GM12878 (cell line): Measurements from ENCODE around the gene GOLGA6L1. TPM values are rescaled to one million over a fixed set of nuclear protein-coding genes. Genes with fewer than 3 reads are reported as not detected.

ENCODE experiments used
- ATAC-seq: fragments of 200-7000 bp; cut with Tn5 transposase; 3 replicates; pipeline ENCODE4 v1.9.1; 2020; ENCODE audit warnings: mild to moderate bottlenecking, moderate library complexity
- BruUV-seq: library from RNA; stranded (reverse); fragments of 400-500 nt; replicated peaks from 2 replicates; lab custom pipeline; 2021; lab: Mats Ljungman, UMichigan
- CTCF ChIA-PET: fragments of 300-600 bp; sonication (Branson Sonifier 250); formaldehyde crosslinking; extraction: SDS; loops from one replicate; lab custom pipeline; 2021; ENCODE audit warnings: inconsistent platforms; lab: Yijun Ruan, JAX
- POLR2A ChIA-PET: fragments of 350-600 bp; formaldehyde crosslinking; extraction: SDS; loops from one replicate; lab custom pipeline; 2021; ENCODE audit warnings: inconsistent platforms; lab: Charles Lee
- RAD21 ChIA-PET: fragments of 300-600 bp; sonication (Branson Sonifier 250); formaldehyde crosslinking; loops from one replicate; lab custom pipeline; 2023; ENCODE audit warnings: antibody characterized with exemption; ENCODE audit not compliant: unreplicated experiment; lab: Charles Lee
- SMC1A ChIA-PET: fragments of 300-600 bp; sonication (Branson Sonifier 250); formaldehyde crosslinking; loops from one replicate; lab custom pipeline; 2023; ENCODE audit not compliant: unreplicated experiment, uncharacterized antibody; lab: Charles Lee
- DNase-seq: peaks from one replicate; pipeline ENCODE4 v3.0.0-alpha.2; 2011; ENCODE audit warnings: low read depth, low spot score
- FAIRE-seq: peaks from 3 replicates; lab custom pipeline; 2011; peaks lifted over from hg19 to GRCh38; lab: Jason Lieb, UNC
- H2AFZ ChIP-seq: 2 replicates; pipeline ENCODE4 v1.6.0; 2011; ENCODE audit warnings: low read depth, low read length, control low read depth; ENCODE audit not compliant: control insufficient read depth
- H3K27ac ChIP-seq: 2 replicates; pipeline ENCODE4 v1.5.1; 2011; ENCODE audit warnings: control low read depth; ENCODE audit not compliant: control insufficient read depth, insufficient read depth
- H3K27me3 ChIP-seq, 2 experiments: replicated peaks in 1 of 2; 2 replicates each; pipeline versions ENCODE4 v1.6.0 to v1.6.1; 2011; ENCODE audit warnings: low read length in 1 of 2; ENCODE audit not compliant: control insufficient read depth in 2 of 2, insufficient read depth in 2 of 2
- H3K36me3 ChIP-seq, 2 experiments: 2 replicates each; pipeline ENCODE4 v1.5.1; 2011; ENCODE audit warnings: low read length in 1 of 2; ENCODE audit not compliant: control insufficient read depth in 2 of 2, insufficient read depth in 2 of 2
- H3K4me1 ChIP-seq: 2 replicates; pipeline ENCODE4 v1.6.1; 2011; ENCODE audit warnings: mild to moderate bottlenecking, low read length, moderate library complexity, mixed read lengths; ENCODE audit not compliant: control insufficient read depth, insufficient read depth
- H3K4me2 ChIP-seq: 2 replicates; pipeline ENCODE4 v1.6.0; 2011; ENCODE audit warnings: control low read depth; ENCODE audit not compliant: control insufficient read depth, insufficient read depth
- H3K4me3 ChIP-seq: fragments of 200-600 bp; sonication (generic); 2 replicates; pipeline ENCODE4 v1.5.1; 2016
- H3K79me2 ChIP-seq: 2 replicates; pipeline ENCODE4 v1.6.0; 2011; ENCODE audit warnings: low read length; ENCODE audit not compliant: control insufficient read depth, insufficient read depth
- H3K9ac ChIP-seq: 2 replicates; pipeline ENCODE4 v1.8.0; 2011; ENCODE audit warnings: low read length, control low read depth, mixed read lengths; ENCODE audit not compliant: control insufficient read depth, insufficient read depth
- H3K9me3 ChIP-seq: replicated peaks from 3 replicates; pipeline ENCODE4 v1.5.1; 2011; ENCODE audit warnings: mild to moderate bottlenecking, low read length; ENCODE audit not compliant: control insufficient read depth, insufficient read depth
- H4K20me1 ChIP-seq: 2 replicates; pipeline ENCODE4 v1.6.0; 2011; ENCODE audit not compliant: control insufficient read depth, insufficient read depth
- BRCA1 ChIP-seq: IDR thresholded peaks from 2 replicates; pipeline ENCODE4 v1.6.1; 2011; ENCODE audit warnings: low read depth, low read length, improper control_type of control experiment
- CEBPZ ChIP-seq: fragments of 150-350 bp; IDR thresholded peaks from 2 replicates; pipeline ENCODE4 v1.6.1; 2016; ENCODE audit warnings: low read depth, low read length
- CHD4 ChIP-seq: fragments of 200-600 bp; sonication (generic); IDR thresholded peaks from 2 replicates; pipeline ENCODE4 v1.6.1; 2016; ENCODE audit warnings: mild to moderate bottlenecking
- E2F8 ChIP-seq: fragments of 450-650 bp; IDR thresholded peaks from 2 replicates; pipeline ENCODE4 v1.6.1; 2018; ENCODE audit warnings: mild to moderate bottlenecking, low read depth, moderate library complexity; ENCODE audit not compliant: partially characterized antibody
- EZH2 ChIP-seq: IDR thresholded peaks from 2 replicates; pipeline ENCODE4 v1.6.1; 2012; ENCODE audit warnings: low read depth, mild to moderate bottlenecking, control low read depth, inconsistent platforms, low read length, borderline replicate concordance; ENCODE audit not compliant: control insufficient read depth
- FOS ChIP-seq: IDR thresholded peaks from 3 replicates; pipeline ENCODE4 v1.6.1; 2011; ENCODE audit warnings: borderline replicate concordance; ENCODE audit not compliant: insufficient read length; ENCODE audit errors: extremely low read depth
- HCFC1 ChIP-seq: fragments of 150-350 bp; IDR thresholded peaks from 2 replicates; pipeline ENCODE4 v1.6.1; 2014; ENCODE audit warnings: low read length
- HDAC2 ChIP-seq: fragments of 200-600 bp; sonication (generic); IDR thresholded peaks from 2 replicates; pipeline ENCODE4 v1.6.1; 2017
- IKZF2 ChIP-seq, 2 experiments: fragments of 450-650 bp; IDR thresholded peaks; 2 replicates each; pipeline ENCODE4 v1.6.1; 2017; ENCODE audit warnings: mild to moderate bottlenecking in 2 of 2, moderate library complexity in 2 of 2
- NFIC ChIP-seq: IDR thresholded peaks from 2 replicates; pipeline ENCODE4 v1.6.1; 2012; ENCODE audit warnings: low read depth, mild to moderate bottlenecking, inconsistent platforms, low read length, moderate library complexity
- NR2C1 ChIP-seq: fragments of 450-650 bp; IDR thresholded peaks from 2 replicates; pipeline ENCODE4 v1.6.1; 2017; ENCODE audit warnings: antibody characterized with exemption, mild to moderate bottlenecking, moderate library complexity
- SMAD1 ChIP-seq: fragments of 450-650 bp; IDR thresholded peaks from 2 replicates; pipeline ENCODE4 v1.6.1; 2018; ENCODE audit warnings: mild to moderate bottlenecking, low read depth; ENCODE audit not compliant: partially characterized antibody
- ZBED1 ChIP-seq: IDR thresholded peaks from 2 replicates; pipeline ENCODE4 v1.6.1; 2016; ENCODE audit warnings: borderline replicate concordance
- ZBTB11 ChIP-seq: fragments of 450-650 bp; formaldehyde crosslinking; IDR thresholded peaks from 2 replicates; pipeline ENCODE4 v1.5.0; 2022; ENCODE audit warnings: mild to moderate bottlenecking, missing genetic modification characterization
- ZNF274 ChIP-seq: IDR thresholded peaks from one replicate; pipeline ENCODE4 v1.8.0; 2011; ENCODE audit not compliant: insufficient read length, insufficient read depth
- WGBS: methylation state at CpG from one replicate; pipeline ENCODE4 v1.1.6; 2016; ENCODE audit warnings: low lambda C conversion rate; ENCODE audit not compliant: insufficient replicate concordance, insufficient coverage; ENCODE audit errors: missing lambda C conversion rate; 5-methylcytosine and 5-hydroxymethylcytosine counted together
- in situ Hi-C: fragments of 300-500 bp; cut with MboI; formaldehyde crosslinking; loops from 9 replicates; pipeline ENCODE4 v1.14.3; 2018; ENCODE audit warnings: mixed read lengths
- intact Hi-C: fragments of 100-400 bp; cut with micrococcal nuclease; formaldehyde crosslinking; loops from one replicate; pipeline ENCODE4 v1.14.2; 2022; ENCODE audit not compliant: unreplicated experiment
- polyA plus RNA-seq, 11 experiments: library from polyadenylated mRNA; depleted of rRNA in 4 of 11; unstranded in 6 of 11; stranded (reverse) in 5 of 11; fragments of >200 nt; fragmentation: Nextera tagmentation in 4 of 11; fragmentation: Illumina TruSeq in 1 of 11; extraction: Ambion mirVana in 4 of 11; extraction: Trizol in 1 of 11; gene quantifications; 1 replicate in 1 of 11; 2 replicates in 10 of 11; pipeline versions ENCODE4 v1.2.1 to v1.2.3, GENCODE V29; 2011 to 2016; ENCODE audit warnings: inconsistent platforms in 2 of 11, missing spikeins in 2 of 11, low read depth in 1 of 11
- total RNA-seq, 4 experiments: library from RNA; depleted of rRNA in 3 of 4; stranded (reverse); fragments of >200 nt in 3 of 4; fragmentation: Illumina TruSeq in 1 of 4; extraction: Trizol in 1 of 4; gene quantifications; 2 replicates each; pipeline versions ENCODE4 v1.2.1 to v1.2.3, GENCODE V29; 2013 to 2021

GOLGA6L1 gene
- total and polyA plus RNA-seq, 10 of the 15 experiments (the other 5 are each of a cell fraction or from before 2014, with no cell fraction given), result not detected

GRCh38 chr15:23079766-23080165, 56.9 kb downstream of the GOLGA6L1 start:
- ATAC-seq (no peak), FAIRE-seq (no peak), DNase-seq (no peak)
- Histone ChIP-seq H3K4me3 (no peak overlapping the region), H3K9ac (no peak overlapping the region), H3K9me3 (no peaks in the 10 kb centered on the region), H3K4me1 (no peaks in the 10 kb centered on the region), H4K20me1 (no peaks in the 10 kb centered on the region), H3K27me3 (no peaks in the 10 kb centered on the region; a peak in 1 of 4 replicates), H3K27ac (no peak overlapping the region), H3K79me2 (no peaks in the 10 kb centered on the region), H3K36me3 (no peaks in the 10 kb centered on the region), H3K4me2 (no peak overlapping the region), H2AFZ (no peak overlapping the region)
- intact Hi-C loops, result no loop called here
- 45% methylated on average over 7 of the region's 7 CpGs for WGBS
- POLR2A ChIA-PET, result no interaction called here
- RAD21 ChIA-PET, result no interaction called here
- no TSS peak for BruUV-seq
- SMC1A ChIA-PET, result no interaction called here
- in situ Hi-C loops, result no loop called here
- CTCF ChIA-PET, result no interaction called here
- no peak for TF ChIP-seq SMAD1
- TF ChIP-seq ZBTB11 (CRISPR knock-in tag), result no peak
- TF ChIP-seq EZH2, result no peak
- TF ChIP-seq CEBPZ, result no peak
- no peak for TF ChIP-seq NR2C1
- no peak for TF ChIP-seq BRCA1
- no peak for TF ChIP-seq ZNF274
- no peak for TF ChIP-seq NFIC
- TF ChIP-seq E2F8, result no peak
- TF ChIP-seq IKZF2 (IDR thresholded peaks at IDR 0.05), result no peak
- TF ChIP-seq HDAC2, result no peak
- TF ChIP-seq ZBED1, result no peak
- TF ChIP-seq HCFC1, result no peak
- no peak for TF ChIP-seq CHD4
- no peak for TF ChIP-seq FOS
